ENCODE results near the gene KRTAP10-4. TPM values are rescaled to one million over a fixed set of nuclear protein-coding genes. Genes with fewer than 3 reads are reported as not detected.

Gene KRTAP10-4
- total and polyA plus RNA-seq, 2 experiments from 2014 or later, result not detected

- H3K36me3 ChIP-seq (ENCODE audit: low read depth), result no peaks in the 10 kb centered on the region
- WGBS, 2 experiments (ENCODE audit: low coverage in 1 of 2, low lambda C conversion rate in 2 of 2, missing lambda C conversion rate in 2 of 2), result 42 to 55% methylated on average over 12 to 13 of the region's 13 CpGs
- TF ChIP-seq EZH2phosphoT487 (IDR thresholded peaks at IDR 0.05; ENCODE audit: insufficient read depth, low read depth) (no peak), EZH2 (IDR thresholded peaks at IDR 0.05; ENCODE audit: insufficient read depth, poor library complexity, severe bottlenecking) (no peak)
These were observed 39.2 kb downstream of the KRTAP10-4 start for GRCh38 chr21:44612669-44613229.

GRCh38 chr21:44613386-44614155, 40.0 kb downstream of the KRTAP10-4 start:
- Histone ChIP-seq H3K27ac (no peak overlapping the region), H3K4me2 (ENCODE audit: unreplicated experiment) (no peak overlapping the region), H3K4me3 (no peak overlapping the region), H4K20me1 (ENCODE audit: insufficient read depth) (no peaks in the 10 kb centered on the region), H3K79me2 (ENCODE audit: insufficient read depth) (no peaks in the 10 kb centered on the region), H2AFZ (no peak overlapping the region), H3K9me2 (ENCODE audit: insufficient read depth) (no peaks in the 10 kb centered on the region), H3K36me3 (ENCODE audit: low read depth) (no peaks in the 10 kb centered on the region), H3K27me3 (replicated peaks; ENCODE audit: insufficient read depth) (no peaks in the 10 kb centered on the region; the same call in 1 of the 2 replicates), H3K9ac (no peak overlapping the region), H3K9me3 (ENCODE audit: low read depth) (no peaks in the 10 kb centered on the region), H3K4me1 (ENCODE audit: insufficient read depth) (no peaks in the 10 kb centered on the region), H3F3A (ENCODE audit: insufficient read depth) (no peaks in the 10 kb centered on the region)
- 57 to 59% methylated on average over 23 to 26 of the region's 26 CpGs for WGBS, 2 experiments (ENCODE audit: low coverage in 1 of 2, low lambda C conversion rate in 2 of 2, missing lambda C conversion rate in 2 of 2)
- DNase-seq, result no peak
- in situ Hi-C loops (cut with MboI), result no loop called here
- no peak for TF ChIP-seq EZH2 (IDR thresholded peaks at IDR 0.05; ENCODE audit: insufficient read depth, poor library complexity, severe bottlenecking)
- TF ChIP-seq EZH2phosphoT487 (IDR thresholded peaks at IDR 0.05; ENCODE audit: insufficient read depth, low read depth), result no peak

More at GRCh38 chr21:44612669-44613229, 39.2 kb downstream of the KRTAP10-4 start:
- H3K4me2 ChIP-seq (ENCODE audit: unreplicated experiment), result no peak overlapping the region
- no peaks in the 10 kb centered on the region for H3F3A ChIP-seq (ENCODE audit: insufficient read depth)
- no peaks in the 10 kb centered on the region for H3K4me1 ChIP-seq (ENCODE audit: insufficient read depth)
- no peaks in the 10 kb centered on the region for H3K9me3 ChIP-seq (ENCODE audit: low read depth)
- DNase-seq, result no peak
- no peak overlapping the region for H3K9ac ChIP-seq
- H3K4me3 ChIP-seq, result no peak overlapping the region
- no peak overlapping the region for H3K27ac ChIP-seq
- no peaks in the 10 kb centered on the region for H3K9me2 ChIP-seq (ENCODE audit: insufficient read depth)
- no peaks in the 10 kb centered on the region; the same call in 1 of the 2 replicates for H3K27me3 ChIP-seq (replicated peaks; ENCODE audit: insufficient read depth)
- no peaks in the 10 kb centered on the region for H4K20me1 ChIP-seq (ENCODE audit: insufficient read depth)
- H2AFZ ChIP-seq, result no peak overlapping the region
- no peaks in the 10 kb centered on the region for H3K79me2 ChIP-seq (ENCODE audit: insufficient read depth)
- in situ Hi-C loops (cut with MboI), result no loop called here

- Histone ChIP-seq H3K9me3 (ENCODE audit: low read depth) (no peaks in the 10 kb centered on the region), H3K4me1 (ENCODE audit: insufficient read depth) (no peaks in the 10 kb centered on the region), H3K9me2 (ENCODE audit: insufficient read depth) (no peaks in the 10 kb centered on the region), H3K27me3 (replicated peaks; ENCODE audit: insufficient read depth) (no peaks in the 10 kb centered on the region; the same call in 1 of the 2 replicates), H3K79me2 (ENCODE audit: insufficient read depth) (no peaks in the 10 kb centered on the region), H3K27ac (no peak overlapping the region), H3K4me2 (ENCODE audit: unreplicated experiment) (no peak overlapping the region), H4K20me1 (ENCODE audit: insufficient read depth) (no peaks in the 10 kb centered on the region), H3K9ac (no peak overlapping the region), H3F3A (ENCODE audit: insufficient read depth) (no peaks in the 10 kb centered on the region), H3K36me3 (ENCODE audit: low read depth) (no peaks in the 10 kb centered on the region), H3K4me3 (no peak overlapping the region), H2AFZ (no peak overlapping the region)
- no peak for TF ChIP-seq EZH2phosphoT487 (IDR thresholded peaks at IDR 0.05; ENCODE audit: insufficient read depth, low read depth)
- WGBS, 2 experiments (ENCODE audit: low coverage in 1 of 2, low lambda C conversion rate in 2 of 2, missing lambda C conversion rate in 2 of 2), result 28 to 43% methylated on average over 19 to 20 of the region's 20 CpGs
- no peak for DNase-seq
- in situ Hi-C loops (cut with MboI), result no loop called here
These were observed 40.7 kb downstream of the KRTAP10-4 start for GRCh38 chr21:44614161-44614631.

- Histone ChIP-seq H3F3A (ENCODE audit: insufficient read depth) (no peaks in the 10 kb centered on the region), H3K9ac (no peak overlapping the region), H4K20me1 (ENCODE audit: insufficient read depth) (no peaks in the 10 kb centered on the region), H3K9me3 (ENCODE audit: low read depth) (no peaks in the 10 kb centered on the region), H3K36me3 (ENCODE audit: low read depth) (no peaks in the 10 kb centered on the region), H2AFZ (no peak overlapping the region), H3K4me3 (no peak overlapping the region), H3K4me2 (ENCODE audit: unreplicated experiment) (no peak overlapping the region), H3K4me1 (ENCODE audit: insufficient read depth) (no peaks in the 10 kb centered on the region), H3K9me2 (ENCODE audit: insufficient read depth) (no peaks in the 10 kb centered on the region), H3K79me2 (ENCODE audit: insufficient read depth) (no peaks in the 10 kb centered on the region), H3K27ac (no peak overlapping the region), H3K27me3 (replicated peaks; ENCODE audit: insufficient read depth) (no peaks in the 10 kb centered on the region; the same call in 1 of the 2 replicates)
- WGBS, 2 experiments (ENCODE audit: low coverage in 1 of 2, low lambda C conversion rate in 2 of 2, missing lambda C conversion rate in 2 of 2), result 75 to 80% methylated on average over 26 to 28 of the region's 28 CpGs
- no peak for TF ChIP-seq EZH2phosphoT487 (IDR thresholded peaks at IDR 0.05; ENCODE audit: insufficient read depth, low read depth)
- TF ChIP-seq EZH2 (IDR thresholded peaks at IDR 0.05; ENCODE audit: insufficient read depth, poor library complexity, severe bottlenecking), result no peak
- no peak for DNase-seq
- in situ Hi-C loops (cut with MboI), result no loop called here
These were observed 41.4 kb downstream of the KRTAP10-4 start for GRCh38 chr21:44614961-44615391.

All from GM23248 (cell line).